Ammon's horn (tissue), 1 donor: ENCODE results near the gene ADGRD1.

ENCODE experiments used
- DNase-seq: peaks from one replicate; pipeline ENCODE4 v3.0.0-alpha.2; 2016; ENCODE audit warnings: low spot score

ADGRD1 gene

DNA sequence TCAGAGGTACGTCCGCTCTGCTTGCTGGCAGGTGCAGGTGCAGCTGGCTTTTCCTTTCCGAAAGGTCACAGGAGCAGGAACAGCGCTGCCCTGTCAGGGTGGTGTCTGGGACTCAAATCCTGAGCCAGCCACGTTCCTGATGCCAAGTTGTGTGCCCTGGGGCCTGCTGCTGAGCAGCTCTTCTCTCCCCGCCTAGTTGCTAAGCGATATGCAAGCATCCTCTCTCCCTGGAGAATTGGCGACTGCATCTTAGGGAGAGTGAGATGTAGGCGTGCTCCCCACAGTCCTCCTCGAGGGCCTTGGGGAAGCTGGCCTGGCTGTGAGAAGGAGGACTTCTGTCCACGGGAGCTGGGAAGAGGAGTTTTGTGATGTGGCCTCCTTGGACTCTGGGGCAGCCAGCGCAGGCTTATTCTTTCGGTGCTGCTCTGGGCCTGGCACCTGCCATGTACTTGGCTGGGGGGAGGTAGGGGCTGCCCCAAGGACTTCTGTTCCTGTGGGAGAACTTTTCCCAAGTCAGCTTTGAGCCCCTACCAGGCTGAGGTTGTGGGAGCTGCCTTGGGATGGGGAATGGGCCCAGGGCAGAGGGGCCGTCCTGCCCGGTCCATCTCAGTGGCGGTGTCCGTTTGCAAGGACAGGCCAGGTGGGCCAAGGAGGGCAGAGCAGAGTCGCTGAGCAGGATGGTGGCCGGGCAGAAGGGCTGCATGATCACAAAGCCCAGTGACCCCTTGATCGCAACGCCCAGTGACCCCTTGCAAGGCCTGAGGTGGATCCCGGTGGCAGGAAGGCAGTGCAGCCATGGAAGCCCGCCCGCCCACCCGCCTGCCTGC, 183.5 kb downstream of the ADGRD1 start:
- DNase-seq, result peak; percentile 34

DNA sequence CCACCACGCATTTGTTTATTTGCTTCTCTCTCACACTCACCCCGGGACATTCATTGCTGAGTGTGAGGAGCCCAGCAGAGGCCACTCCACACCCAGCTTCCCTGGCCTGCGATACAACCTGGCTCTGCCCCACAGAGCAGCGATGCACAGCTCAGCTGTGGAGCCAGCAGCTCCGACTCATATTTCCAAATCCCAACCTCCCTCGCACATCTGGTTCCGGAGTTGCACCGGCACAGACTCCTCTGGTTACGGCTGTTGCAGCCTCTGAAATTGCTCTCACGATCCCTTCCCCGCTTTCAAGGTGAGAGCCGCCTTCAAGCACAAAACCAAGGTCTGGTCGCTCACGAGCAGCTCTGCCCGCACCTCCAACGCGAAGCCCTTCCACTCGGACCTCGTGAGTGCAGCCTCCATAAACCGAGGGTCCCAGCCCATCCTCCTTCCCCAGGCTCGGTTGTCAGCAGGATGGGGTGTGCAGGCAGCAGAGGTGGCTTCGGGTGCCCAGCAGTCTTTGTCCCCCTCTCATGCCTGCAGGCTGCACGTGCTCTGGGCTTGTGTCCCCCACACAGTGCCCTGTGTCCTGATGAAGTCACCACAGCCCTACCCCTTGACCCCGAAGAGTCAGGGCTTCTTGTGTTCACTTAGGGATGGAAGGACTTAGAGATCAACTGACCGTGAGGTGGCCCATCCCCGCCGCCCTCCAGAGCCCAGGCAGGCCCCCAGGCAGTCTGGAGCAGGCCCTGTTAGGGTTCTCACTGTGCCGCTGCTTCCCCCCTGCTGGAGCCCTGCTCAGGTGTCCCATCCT, 184.3 kb downstream of the ADGRD1 start:
- DNase-seq, result no peak

DNA sequence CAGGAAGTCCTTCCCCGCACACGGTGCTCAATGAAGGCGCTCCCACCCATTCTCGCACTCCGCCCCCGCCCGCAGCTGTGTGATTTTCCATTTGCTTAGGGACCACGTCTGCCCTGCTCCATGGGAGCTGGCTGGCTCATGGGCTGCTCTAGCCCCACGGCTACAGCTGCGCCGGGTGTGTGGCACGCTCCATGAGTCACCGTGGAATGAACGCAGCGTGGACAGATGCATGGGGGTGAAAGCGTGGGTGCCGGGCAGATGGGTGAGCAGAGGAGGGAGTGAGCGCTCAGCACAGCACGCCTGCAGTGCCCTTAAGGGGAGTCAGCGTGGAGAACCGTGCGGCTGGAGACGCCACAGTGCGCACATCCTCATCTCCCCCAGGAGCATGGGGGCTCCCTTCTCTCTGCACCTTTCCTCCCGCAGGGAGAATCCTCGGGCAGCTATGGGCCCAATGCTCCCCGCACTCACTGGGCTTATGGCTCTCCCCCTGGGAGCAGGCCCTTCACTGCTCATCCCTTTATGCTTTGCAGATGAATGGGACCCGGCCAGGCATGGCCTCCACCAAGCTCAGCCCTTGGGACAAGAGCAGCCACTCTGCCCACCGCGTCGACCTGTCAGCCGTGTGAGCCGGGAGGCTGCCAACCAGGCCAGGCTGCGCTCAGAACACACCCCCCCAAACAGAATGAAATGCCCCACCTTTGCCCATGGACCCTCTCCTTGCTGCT, 185.1 kb downstream of the ADGRD1 start:
- DNase-seq, result peak; percentile 33

- no peak for DNase-seq
Measured at GRCh38 chr12:131139363-131140068, 185.8 kb downstream of the ADGRD1 start.

DNA sequence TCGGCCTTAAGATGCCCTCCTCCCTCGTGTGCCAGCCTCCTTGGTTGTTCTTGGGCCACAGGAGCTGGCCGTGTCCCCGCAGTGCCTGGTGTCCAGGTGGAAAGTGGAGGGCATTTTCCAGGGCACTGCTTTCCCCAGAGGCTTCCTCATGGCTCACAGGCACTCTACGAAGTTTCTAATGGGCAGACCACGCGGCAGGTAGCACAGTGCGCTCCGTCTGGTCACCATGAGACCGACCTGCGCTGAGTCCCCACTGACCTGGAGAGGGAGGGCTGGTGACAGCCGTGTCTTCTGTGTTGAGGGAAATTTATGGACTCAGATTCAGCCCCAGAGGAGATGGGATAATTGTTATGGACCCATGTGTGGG, 186.3 kb downstream of the ADGRD1 start:
- no peak for DNase-seq

DNA sequence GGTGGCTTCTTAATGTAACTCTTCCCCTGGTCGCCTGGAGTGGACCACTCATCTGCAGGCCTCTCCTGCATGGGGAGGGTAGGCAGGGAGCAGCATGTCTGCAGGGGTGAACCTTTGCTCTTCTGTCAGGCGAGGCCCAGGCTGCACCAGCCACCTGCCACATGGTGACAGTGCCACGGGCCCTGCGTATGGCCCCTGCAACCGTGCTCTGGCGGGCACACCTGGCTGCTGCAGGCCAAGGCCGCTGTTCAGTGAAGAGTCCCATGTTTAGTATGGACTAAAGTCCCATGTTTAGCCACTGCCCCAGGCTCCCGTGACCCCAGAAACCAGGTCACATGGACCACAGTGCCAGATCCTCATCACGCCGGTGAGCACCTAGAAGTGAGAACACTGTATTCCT, 187.0 kb downstream of the ADGRD1 start:
- no peak for DNase-seq

DNA sequence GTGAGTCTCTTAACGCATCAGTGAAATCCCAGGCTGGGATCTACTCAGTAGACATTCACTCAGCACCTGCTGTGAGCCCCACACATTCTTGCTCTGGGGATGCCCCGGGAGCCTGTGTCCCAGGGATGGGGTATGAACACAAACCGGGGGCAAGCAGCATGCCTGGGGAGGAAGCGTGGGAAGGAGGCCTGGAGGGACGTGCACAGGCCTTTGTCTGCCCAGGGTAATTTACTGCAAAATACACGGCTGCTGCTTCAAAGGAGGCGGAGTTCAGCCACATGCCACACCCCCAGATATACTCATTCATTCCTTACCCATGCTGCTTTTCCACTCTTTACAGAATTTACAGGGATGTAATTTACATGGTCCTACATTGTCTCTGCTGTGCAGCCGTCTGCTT, 187.8 kb downstream of the ADGRD1 start:
- DNase-seq, result no peak

DNA sequence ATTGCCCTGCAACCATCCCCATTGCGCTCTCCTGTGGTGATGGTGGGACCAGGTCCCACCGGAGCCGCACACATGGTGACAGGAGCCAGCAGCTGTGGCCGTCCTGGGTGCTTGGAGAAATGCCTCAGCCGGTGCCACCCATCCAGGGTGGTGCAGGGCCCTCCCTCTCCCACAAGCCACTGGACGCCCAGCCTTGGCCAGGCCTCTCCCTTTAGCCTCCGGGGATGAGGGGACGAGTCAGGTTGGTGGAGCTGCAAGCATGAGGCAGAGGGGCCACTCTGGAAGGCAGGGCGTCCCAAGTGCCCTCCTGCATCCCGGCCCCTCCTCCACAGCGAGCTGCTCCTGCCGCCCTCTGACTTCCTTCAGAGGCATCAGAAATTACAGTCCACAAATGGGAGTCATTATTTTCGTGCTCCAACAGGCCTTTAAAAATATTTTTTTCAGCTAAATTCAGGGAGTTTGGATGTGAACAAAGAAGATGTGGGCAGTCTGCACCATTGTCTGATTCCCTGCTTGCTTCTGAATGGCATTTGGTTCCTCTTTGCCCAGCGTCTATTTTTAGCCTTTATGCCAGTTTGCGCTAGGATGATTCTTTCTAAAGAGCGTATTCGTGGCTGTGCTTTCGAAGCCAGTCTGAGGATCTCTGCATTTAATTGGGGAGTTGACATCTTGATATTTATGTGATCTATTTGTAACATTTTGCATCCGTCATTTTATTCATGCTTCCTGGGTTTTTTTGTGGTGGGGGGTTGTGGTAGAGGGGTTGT, 189.4 kb downstream of the ADGRD1 start:
- DNase-seq, result peak; percentile 47

DNA sequence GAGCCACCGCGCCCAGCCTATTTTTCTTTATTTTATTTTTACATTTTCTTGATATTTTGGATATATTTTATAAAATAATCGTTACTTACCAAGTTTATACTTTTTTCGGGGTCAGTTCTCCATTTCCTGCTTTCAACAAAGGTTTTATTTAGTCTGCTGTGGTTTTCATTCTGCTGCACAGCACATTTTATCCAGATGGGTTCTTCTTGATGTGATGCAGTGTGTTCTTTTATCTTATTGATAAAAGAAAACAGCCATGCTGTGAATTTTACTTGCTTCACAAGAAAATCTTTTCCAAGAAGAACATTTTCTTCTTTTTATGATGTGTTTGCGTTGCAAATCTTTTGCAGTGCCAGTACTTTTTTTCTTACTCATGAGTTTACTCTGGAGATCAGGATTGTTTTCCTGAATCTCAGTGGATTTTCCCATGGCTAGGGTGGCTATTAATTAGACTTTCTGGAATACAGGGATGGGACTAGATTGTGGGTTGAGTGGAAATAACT, 192.5 kb downstream of the ADGRD1 start:
- DNase-seq, result no peak

- no peak for DNase-seq
Measured at GRCh38 chr12:131147293-131147692, 193.6 kb downstream of the ADGRD1 start.

DNA sequence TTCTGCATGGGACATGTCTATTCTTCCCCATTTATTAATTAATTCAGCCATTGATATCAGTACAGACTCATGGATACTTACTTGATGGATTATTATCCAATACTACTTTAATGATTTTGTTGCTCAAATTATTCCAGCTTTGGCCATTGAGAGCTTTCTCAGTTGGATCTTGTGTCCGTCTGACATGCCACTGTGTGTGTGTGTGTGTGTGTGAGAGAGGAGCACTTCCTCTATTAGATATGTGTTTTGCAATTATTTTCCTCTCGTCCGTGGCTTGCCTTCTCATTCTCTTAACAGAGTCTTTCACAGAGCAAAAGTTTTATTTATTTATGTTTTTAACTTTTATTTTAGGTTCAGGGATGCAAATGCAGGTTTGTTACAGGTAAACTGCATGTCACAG, 194.2 kb downstream of the ADGRD1 start:
- no peak for DNase-seq

DNA sequence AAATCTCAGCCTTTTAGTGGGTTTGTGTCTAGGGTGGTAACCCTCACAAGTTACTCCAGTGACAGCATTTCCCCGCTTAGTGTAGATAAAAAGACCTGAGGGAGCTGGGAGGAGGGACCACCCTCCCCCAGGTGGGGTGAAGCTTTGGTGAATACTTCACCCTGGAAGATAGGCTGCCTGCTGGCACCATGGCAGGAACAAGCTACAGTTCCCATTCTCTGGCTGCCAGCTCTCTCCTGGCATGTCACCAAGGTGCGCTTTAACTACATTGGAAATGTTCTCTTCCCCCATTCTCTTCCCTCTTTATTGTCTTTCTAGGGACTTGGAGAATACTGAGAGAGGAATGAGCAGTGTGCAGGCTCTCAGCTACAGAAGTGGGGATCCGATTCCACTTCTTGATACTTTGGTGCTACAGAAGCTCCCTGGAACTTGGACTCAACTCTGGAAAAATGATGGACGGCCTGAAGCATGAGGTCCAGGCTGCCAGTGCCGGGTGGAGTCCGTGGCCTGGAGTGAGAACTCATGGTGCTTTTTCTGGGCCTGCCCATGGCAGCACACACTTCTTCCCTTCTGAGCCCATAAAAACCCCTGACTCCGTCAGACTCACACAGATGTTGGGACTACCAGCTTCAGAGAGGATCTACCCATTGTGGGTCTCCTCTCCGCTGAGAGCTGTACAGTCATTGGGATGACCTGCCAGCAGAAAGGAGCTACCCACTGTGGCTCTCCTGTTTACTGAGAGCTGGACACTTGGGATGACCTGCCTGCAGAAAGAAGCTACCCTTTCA, 198.0 kb downstream of the ADGRD1 start:
- no peak for DNase-seq

- no peak for DNase-seq
Measured at GRCh38 chr12:131152587-131152986, 198.9 kb downstream of the ADGRD1 start.

DNA sequence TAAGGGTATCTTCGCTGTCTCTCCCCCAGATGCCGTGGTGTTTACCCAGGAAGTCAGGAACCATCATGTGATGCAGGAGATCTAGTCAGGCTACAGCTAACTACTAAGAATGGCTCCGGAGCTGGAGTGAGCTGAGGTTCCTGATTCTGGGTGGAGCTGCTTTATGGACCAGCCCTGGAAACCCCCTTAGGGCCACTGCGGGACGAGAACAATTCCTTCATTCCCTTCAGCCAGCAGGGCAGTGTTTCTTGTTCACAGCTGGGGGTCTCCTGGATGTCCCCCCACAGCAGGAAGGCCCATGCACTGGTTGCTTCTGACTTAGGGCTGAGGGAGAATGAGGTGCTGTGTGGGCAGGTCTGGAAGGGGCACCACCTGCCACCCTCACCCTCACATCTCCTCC, 199.3 kb downstream of the ADGRD1 start:
- DNase-seq, result no peak

- DNase-seq, result no peak
Measured at GRCh38 chr12:131153956-131154355, 200.2 kb downstream of the ADGRD1 start.

GRCh38 chr12:131155131-131155530, 201.4 kb downstream of the ADGRD1 start:
- no peak for DNase-seq

DNA sequence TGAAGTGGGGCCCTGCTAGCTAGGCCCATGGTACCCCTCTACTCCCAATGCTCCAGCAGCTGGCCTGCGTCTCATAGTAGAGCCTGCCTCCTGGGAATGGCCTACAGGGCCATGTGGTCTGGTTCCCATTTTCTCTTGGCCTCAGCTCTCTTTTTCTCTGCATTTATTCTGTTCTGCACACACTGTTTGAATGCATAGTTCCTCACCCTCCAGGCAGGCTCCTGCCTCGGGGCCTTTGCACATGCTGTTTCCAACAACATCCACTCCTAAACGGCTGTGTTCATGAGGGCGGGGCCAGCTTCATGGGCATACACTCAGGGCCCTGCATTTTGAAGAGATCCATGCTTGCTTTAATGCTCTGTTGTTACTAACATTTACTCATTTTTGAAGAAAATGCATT, 204.0 kb downstream of the ADGRD1 start:
- no peak for DNase-seq

DNA sequence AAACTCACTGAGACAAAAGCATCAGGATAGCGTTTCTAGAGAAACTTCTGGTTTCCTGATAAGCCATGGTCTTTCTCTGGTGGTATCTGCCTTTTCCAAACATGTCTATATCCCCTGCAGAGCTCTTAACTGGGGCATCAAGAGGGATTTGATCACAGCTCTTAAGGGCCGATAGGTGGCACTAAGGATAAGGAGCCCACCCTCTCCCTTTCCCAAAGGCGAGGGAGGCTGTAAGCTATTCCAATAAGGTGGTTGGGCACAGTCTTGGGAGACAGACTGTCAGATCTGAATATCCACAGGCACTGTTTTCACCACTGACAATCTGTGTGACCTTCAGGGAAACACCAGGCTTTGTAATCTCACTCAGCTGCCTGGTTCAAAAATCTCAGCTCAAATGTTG, 206.0 kb downstream of the ADGRD1 start:
- DNase-seq, result no peak

- no peak for DNase-seq
Measured at GRCh38 chr12:131162113-131162512, 208.4 kb downstream of the ADGRD1 start.

DNA sequence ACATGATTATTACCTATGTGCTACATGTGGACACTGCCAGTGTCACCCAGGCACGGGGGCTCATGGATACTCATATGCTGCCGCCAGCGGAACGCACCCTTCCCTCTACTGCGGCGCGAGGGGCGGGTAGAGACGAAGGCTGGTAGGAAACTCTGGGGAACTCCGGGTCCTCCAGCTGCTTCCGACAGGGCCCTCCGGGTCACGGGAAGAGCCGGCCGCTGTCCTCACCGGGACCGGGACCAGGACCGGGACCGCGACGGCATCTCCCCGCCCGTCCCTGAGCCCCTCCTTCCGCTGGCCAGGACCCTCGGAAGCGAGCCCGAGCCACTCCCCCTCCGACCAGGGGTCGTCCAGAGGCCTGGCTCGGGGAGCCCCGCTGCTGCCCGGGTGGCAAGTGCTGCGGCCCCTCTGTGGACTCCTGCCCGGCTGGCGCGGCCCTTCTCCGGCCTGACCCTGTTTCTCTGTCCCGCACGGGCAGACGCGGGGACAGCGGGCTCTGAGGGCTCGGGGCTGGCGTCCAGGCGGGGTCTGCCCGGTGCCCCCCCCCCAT, 209.6 kb downstream of the ADGRD1 start:
- no peak for DNase-seq
